GM23338 (cell line): ENCODE data around the gene TSPEAR. TPM values are rescaled to one million over a fixed set of nuclear protein-coding genes. Genes with fewer than 3 reads are reported as not detected.

Experiments used
- JUNB ChIP-seq: IDR thresholded peaks from one replicate; pipeline ENCODE4 v1.6.1; 2016; ENCODE audit warnings: antibody characterized with exemption; ENCODE audit not compliant: unreplicated experiment
- REST ChIP-seq: IDR thresholded peaks from one replicate; pipeline ENCODE4 v1.6.1; 2018; ENCODE audit warnings: antibody characterized with exemption; ENCODE audit not compliant: unreplicated experiment
- ZNF114 ChIP-seq: fragments of 250-450 bp; sonication (Bioruptor Pico); IDR thresholded peaks from 2 replicates; pipeline ENCODE4 v1.5.0; 2020; ENCODE audit warnings: mild to moderate bottlenecking, moderate library complexity
- ZNF331 ChIP-seq: fragments of 250-450 bp; sonication (Bioruptor Pico); IDR thresholded peaks from 2 replicates; pipeline ENCODE4 v1.5.0; 2020; ENCODE audit warnings: low read depth, mild to moderate bottlenecking, moderate library complexity
- polyA plus RNA-seq: library from polyadenylated mRNA; unstranded; fragments of >200 nt; fragmentation: Nextera tagmentation; extraction: Ambion mirVana; gene quantifications from 2 replicates; pipeline ENCODE4 v1.2.1, GENCODE V29; 2016
- total RNA-seq: library from RNA; depleted of rRNA; stranded (reverse); fragments of >200 nt; shearing (Covaris generic); gene quantifications from 2 replicates; pipeline ENCODE4 v1.2.3, GENCODE V29; 2014
- TF ChIP-seq, protein P1 (sequence below): fragments of 250-450 bp; sonication (Bioruptor Pico); IDR thresholded peaks from 2 replicates; pipeline ENCODE4 v1.5.0; 2020; ENCODE audit warnings: mild to moderate bottlenecking, moderate library complexity

TSPEAR gene
- total and polyA plus RNA-seq, 2 experiments from 2014 or later, result 0.35 to 0.92 TPM

DNA sequence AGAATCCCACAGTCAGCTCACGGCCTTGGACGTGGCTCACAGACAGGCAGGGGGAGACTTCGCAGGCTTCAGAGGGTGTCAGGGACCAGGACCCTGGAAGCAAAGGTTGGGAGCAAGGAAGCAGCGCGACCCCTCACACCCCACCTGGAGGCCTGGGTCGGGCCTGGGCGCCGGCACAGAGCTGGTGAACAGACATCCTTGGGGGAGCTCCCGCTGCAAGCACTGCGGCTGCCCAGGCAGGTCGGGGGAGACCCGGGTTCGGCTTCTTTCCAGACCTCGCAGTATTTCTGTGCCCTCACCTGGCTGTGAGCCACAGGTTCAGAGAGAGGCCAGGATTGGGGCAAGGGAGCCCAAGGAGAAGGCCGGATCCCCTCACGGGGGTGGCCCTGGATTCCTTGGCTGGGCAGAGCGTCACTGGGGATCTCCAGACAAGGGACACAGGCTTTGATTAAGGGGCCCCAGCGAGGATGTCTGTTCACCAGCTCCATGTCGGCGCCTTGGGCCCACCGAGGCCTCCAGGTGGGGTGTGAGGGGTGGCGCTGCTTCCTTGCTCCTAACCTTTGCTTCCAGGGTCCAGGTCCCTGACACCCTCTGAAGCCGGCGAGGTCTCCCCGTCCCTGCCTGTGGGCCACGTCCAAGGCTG lies 37.9 kb upstream of the TSPEAR start (continued):
- TF ChIP-seq REST (no peak), ZNF114 (CRISPR knock-in tag) (no peak), ZNF331 (CRISPR knock-in tag) (no peak), JUNB (no peak)
- TF ChIP-seq, protein P1, sequence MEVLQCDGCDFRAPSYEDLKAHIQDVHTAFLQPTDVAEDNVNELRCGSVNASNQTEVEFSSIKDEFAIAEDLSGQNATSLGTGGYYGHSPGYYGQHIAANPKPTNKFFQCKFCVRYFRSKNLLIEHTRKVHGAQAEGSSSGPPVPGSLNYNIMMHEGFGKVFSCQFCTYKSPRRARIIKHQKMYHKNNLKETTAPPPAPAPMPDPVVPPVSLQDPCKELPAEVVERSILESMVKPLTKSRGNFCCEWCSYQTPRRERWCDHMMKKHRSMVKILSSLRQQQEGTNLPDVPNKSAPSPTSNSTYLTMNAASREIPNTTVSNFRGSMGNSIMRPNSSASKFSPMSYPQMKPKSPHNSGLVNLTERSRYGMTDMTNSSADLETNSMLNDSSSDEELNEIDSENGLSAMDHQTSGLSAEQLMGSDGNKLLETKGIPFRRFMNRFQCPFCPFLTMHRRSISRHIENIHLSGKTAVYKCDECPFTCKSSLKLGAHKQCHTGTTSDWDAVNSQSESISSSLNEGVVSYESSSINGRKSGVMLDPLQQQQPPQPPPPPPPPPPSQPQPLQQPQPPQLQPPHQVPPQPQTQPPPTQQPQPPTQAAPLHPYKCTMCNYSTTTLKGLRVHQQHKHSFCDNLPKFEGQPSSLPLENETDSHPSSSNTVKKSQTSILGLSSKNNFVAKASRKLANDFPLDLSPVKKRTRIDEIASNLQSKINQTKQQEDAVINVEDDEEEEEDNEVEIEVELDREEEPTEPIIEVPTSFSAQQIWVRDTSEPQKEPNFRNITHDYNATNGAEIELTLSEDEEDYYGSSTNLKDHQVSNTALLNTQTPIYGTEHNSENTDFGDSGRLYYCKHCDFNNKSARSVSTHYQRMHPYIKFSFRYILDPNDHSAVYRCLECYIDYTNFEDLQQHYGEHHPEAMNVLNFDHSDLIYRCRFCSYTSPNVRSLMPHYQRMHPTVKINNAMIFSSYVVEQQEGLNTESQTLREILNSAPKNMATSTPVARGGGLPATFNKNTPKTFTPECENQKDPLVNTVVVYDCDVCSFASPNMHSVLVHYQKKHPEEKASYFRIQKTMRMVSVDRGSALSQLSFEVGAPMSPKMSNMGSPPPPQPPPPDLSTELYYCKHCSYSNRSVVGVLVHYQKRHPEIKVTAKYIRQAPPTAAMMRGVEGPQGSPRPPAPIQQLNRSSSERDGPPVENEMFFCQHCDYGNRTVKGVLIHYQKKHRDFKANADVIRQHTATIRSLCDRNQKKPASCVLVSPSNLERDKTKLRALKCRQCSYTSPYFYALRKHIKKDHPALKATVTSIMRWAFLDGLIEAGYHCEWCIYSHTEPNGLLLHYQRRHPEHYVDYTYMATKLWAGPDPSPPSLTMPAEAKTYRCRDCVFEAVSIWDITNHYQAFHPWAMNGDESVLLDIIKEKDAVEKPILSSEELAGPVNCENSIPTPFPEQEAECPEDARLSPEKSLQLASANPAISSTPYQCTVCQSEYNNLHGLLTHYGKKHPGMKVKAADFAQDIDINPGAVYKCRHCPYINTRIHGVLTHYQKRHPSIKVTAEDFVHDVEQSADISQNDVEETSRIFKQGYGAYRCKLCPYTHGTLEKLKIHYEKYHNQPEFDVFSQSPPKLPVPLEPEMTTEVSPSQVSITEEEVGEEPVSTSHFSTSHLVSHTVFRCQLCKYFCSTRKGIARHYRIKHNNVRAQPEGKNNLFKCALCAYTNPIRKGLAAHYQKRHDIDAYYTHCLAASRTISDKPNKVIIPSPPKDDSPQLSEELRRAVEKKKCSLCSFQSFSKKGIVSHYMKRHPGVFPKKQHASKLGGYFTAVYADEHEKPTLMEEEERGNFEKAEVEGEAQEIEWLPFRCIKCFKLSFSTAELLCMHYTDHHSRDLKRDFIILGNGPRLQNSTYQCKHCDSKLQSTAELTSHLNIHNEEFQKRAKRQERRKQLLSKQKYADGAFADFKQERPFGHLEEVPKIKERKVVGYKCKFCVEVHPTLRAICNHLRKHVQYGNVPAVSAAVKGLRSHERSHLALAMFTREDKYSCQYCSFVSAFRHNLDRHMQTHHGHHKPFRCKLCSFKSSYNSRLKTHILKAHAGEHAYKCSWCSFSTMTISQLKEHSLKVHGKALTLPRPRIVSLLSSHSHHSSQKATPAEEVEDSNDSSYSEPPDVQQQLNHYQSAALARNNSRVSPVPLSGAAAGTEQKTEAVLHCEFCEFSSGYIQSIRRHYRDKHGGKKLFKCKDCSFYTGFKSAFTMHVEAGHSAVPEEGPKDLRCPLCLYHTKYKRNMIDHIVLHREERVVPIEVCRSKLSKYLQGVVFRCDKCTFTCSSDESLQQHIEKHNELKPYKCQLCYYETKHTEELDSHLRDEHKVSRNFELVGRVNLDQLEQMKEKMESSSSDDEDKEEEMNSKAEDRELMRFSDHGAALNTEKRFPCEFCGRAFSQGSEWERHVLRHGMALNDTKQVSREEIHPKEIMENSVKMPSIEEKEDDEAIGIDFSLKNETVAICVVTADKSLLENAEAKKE (CRISPR knock-in tag), result no peak
